HG02852 (cell line): ENCODE results near the gene NEDD9.

ENCODE experiments used
- ATAC-seq: cut with Tn5 transposase; IDR thresholded peaks from one replicate; pipeline ENCODE4 v1.9.1; 2021; ENCODE audit warnings: mild to moderate bottlenecking, moderate library complexity; ENCODE audit not compliant: unreplicated experiment

The NEDD9 gene

DNA sequence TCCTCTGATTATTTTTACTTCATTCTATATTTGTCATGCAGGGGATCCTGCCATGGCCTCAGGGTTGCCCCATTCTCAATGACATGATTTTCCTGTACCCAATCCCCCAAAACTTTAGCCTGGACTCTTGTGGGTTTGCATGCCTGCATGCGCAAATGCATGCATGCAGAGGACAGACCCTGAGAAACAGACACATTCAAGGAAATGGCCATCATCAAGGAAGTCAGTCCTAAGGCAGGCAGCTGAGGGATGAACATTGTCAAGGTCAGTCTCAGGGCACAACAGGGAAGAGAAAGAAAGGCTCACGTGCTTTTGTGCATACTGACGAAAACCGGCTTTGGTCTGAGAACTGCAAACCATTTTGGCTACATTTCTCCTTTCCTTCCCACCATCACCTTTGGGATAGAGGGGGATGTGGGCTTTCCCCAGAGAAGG, 13.1 kb downstream of the NEDD9 start:
- ATAC-seq: no peak

DNA sequence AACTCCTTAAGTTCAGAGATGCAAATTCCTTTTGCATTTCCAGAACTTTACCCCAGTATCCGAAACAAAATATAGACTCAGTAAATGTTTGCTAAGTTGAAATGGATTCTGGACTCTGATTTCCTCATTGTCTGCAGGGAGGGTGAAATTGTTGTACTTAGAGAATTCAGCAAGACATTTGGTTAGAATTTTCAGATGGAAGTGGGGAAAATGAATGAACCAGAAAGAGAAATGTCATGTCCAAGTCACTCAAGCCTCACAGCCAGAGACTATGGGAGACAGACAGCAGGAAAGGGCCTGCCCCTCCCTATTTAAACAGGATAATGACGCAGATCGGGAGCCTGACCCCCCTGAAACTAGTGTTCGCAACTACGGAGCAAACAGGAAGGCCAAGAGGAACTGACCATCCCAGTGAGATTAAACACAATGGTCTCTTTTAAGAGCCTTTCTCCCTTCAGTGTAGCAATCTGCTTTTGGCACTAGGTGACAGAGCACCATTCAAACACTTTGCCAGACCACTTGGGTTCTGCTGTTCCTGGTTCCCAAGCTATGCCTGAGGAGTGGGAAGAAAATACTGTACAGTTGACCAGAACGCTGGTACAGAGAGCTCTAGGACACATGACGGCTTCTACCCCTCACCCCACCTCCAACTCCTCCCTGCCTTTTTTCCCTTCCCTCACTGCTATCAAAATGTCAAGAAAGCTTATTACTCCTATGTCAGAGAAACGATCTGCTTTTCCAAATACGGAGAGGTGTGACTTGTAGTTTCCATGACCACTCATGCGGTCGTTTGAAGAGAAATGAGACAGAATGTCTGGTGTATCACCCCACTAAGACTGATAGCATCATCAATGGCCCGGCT, 13.7 kb downstream of the NEDD9 start:
- no peak for ATAC-seq

DNA sequence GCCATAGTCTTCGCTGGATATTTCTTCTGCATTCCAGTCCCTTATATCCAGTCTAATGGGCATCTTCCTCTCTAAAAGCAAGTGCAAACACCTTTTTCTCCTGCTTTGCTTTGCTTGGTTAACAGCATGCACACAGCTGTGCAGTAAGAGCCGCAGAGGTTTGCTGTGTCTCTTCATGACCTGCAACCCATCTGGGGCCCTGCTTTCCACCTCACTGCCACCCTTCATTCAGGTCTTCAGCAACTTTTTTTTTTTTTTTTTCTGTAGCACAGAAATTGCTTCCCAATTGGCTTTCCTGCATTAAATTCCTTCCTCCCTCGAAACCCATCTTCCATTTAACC, 14.4 kb downstream of the NEDD9 start:
- no peak for ATAC-seq

DNA sequence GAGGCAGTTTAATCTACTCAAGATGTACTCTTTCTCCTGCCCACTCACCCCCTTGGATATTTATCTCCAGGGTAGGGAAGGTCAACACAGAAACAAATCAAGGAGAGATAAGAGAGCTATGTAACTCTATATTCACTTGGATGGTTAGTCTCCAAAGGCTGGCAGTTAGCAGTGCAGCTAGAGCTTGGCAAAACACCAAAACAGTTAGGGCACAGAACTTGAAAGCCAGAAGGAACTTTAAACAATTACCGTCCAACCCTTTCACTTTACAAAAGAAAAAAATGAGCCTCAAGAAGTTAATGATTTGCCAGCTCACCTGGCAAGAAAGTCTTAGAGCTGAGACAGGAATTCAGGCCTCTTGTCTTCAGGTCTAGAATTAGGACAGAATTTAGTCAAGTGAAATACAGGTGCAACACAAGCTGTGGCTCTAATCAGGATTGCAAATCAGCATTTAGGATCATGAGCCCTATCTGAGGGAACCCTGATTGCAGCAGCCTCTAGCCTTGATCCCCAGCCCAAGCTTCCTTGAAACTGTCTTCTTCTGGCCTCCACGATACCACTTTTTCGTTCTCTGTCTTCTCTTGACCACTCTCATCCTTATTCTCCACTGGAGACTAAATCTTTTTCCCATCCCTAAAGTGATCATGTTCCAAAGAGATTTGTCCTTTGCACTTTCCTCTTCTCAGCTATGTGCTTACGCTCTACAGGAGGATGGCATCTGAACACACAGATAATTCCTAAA, 14.9 kb downstream of the NEDD9 start:
- no peak for ATAC-seq

DNA sequence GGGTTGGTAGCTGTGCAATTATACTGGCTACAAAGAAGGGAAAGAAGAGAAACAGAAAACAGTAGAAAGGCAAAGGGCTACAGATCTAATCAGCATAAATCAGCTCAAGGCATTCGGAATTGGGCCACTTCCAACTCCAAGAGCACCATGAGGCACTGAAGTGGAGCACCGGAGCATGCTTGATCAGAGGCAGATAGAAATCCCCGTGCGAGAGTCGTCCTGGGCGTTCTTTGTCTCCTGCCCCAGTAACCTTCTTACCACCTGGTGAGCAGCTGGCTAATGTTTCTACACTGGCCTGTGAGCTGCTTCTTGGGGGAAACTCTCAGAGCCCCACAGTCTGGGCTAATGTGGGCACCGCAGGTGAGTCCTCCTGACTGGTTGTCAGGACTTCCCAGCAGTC, 16.7 kb downstream of the NEDD9 start:
- ATAC-seq: no peak

DNA sequence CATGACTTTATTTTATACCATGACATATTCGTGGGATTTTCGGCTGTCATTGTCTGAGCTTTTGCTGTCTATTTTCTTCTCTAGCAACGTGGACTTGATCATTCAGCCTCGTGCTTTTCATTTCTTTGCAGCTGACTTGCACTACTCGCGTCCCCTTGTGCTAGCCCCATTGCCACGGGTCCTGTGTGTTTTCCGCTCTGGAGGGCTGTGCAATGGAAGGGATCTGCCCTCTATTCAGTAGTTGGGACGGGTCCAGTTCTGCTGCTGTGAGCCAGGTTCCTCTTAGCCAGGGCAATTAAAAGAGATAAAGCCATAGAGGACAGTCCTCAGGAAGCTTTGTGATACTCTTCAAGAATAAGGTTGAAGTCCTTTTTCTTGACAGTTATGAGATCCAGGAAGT, 17.6 kb downstream of the NEDD9 start:
- ATAC-seq: no peak

DNA sequence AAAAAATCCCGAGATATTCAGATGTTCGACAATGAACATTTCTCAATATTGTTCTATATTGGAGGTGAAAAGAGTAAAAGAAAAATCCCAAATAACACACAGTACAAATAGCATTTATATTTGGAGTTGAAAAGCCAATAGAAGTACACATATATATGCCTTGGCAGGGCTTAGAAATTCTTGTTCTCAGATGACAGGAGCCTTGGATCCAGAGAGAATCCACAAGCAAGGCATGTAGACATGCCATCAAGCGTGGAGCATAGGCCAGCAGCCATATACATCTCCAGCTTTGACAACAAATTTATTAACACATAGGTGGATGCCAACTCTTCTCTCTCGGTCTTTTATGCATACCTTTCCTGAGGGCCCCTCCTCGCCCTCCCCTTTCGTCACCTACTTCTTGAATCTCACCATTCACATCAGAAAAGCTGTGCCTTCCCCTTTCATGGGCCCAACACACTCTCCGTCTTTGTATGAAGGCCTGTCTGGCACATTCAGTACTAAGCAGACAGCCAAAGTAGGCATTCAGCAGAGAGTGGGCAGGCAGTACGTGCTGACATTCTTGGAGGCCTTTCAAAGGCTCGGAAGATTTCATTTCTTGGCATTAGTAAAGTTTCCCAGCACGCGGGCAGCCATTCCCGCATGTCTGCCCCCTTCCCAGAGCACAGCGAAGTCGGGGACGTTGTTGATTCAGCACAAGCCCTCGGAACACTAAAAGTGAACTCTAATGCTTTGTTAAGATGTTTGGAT, 18.2 kb downstream of the NEDD9 start:
- no peak for ATAC-seq

DNA sequence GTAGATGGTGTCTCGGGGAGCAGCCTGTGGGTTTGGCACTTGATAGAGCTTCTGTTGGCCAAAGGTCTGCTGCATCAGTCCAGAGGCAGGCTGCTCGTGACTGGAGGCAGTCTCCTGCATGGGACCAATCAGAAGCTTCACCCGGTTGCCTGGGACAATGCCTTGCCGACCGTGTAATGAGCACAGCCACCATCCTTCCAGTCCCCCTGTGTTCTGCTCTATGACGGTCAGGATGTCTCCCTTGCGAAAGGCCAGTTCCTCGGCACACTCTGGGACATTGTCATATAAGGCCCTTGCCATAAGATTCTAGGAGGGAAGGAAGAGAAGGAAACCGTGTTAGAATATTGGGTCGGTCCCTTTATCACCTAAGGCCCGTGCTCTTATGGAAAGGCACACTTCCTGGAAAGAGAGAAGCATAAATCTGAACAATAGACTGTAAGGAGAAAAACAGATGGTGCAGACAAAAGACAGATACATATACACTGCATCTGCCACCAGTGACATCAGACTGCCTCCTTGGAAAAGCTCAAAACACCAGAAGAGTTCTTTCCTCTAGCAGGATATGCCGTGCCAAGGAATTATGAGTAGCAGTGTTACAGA, 18.9 kb downstream of the NEDD9 start:
- ATAC-seq: no peak

DNA sequence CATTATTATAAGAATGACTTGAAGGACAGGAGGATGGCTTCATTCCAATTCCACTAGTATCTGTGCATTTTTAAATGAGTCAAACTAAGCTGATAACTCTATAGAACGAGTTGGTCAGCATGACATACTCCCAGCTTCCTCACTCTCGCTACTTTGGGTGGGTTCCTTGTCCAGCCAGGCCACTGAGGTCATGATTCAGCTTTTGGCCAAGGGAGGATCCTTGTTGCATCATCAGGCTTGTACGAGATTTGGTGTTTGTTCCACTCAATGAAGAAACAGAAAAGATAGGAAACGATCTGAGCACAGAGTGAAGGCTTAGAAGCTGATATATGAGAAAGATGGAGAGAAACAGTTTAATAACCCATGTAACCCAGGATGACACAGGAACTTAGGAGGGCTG, 19.8 kb downstream of the NEDD9 start:
- no peak for ATAC-seq

DNA sequence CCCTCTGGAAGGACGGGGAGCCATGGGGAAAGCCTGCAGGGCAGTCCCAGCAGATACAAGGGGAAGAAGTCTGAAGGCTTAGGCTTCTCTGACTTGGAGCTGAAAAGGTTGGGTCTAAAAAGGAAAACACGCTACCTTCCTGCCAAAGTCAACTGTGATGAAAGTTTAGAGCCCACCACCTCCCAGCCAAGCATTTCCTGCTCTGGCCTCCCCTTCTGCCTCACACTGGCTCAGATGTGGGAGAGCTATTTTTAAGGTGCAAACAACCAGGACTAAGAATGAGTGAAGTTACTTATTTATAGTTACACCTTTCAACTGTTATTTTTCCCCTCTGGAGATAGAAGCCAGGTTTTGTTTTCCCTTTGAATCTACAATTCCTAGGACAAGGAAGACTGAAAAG, 21.2 kb downstream of the NEDD9 start:
- ATAC-seq: no peak

DNA sequence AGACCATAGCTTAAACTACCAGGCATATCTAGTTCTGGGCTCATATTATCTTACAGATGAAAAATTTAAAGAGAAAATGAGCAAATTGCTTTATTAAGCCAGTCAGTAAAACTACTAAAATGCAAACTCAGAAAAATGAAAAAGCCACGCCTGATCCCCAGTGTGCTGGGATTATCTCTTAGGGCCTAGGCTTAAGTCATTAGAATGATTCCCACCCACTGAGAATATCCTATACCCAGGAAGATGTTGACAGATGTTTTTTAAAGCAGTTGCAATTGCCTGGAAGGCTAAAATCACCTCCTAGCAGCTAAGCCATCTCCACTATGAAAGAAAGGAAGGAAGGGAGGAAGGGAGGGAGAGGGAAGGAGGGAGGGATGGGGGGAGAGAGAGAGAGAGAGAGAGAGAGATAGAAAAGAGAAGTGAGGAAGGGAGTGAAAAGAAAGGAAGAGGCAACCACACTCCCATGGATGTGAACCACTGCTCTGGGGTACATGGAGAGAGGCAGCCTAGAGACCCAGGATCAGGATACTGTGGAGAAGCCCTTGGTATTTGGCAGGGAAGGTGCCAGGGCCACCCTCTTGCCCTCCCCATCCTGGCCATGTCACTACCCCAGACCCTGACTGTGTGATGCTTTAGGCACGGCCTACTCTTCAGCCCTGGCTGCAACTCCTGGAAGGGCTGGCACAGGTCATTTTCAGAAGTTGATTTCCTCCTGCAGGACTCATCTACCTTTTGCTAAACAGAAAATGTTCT, 21.9 kb downstream of the NEDD9 start:
- ATAC-seq: no peak

DNA sequence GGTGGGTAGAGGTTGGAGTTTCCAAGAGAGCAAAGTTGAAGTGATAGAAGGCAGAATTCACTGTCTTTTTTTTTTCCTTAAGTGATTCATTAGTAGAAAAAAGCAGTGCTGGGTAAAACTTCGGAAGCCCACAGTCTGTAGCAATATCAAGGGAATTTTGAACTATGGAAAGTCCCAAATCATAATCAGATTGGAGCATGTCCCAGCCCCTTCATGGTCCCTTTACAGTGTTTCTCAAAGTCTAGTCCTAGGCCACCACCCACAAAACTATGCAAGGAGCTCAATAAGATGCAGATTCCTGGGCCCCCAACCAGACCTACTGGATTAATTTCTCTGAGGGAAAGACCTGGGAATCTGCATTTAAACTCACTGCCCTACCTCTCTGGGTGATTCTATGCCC, 22.6 kb downstream of the NEDD9 start:
- ATAC-seq: no peak

DNA sequence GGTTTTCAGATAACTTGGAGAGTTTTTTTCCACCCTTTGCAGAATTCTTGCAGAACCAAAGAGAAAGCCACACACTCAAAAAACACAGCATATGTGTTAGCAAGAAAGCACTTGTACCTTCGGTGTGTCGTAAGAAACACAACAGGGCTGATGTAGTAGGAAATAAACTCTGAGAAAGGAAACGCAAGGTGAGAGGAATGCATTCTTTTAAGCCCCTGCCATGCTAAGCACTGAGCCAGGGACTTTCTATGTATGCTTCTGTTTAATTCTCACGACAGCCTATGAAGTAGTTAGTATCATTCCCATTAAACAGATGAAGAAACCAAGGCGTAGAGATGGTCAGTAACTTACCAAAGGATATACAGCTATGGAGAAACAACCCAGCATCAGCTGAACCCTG, 23.1 kb downstream of the NEDD9 start:
- ATAC-seq: no peak

DNA sequence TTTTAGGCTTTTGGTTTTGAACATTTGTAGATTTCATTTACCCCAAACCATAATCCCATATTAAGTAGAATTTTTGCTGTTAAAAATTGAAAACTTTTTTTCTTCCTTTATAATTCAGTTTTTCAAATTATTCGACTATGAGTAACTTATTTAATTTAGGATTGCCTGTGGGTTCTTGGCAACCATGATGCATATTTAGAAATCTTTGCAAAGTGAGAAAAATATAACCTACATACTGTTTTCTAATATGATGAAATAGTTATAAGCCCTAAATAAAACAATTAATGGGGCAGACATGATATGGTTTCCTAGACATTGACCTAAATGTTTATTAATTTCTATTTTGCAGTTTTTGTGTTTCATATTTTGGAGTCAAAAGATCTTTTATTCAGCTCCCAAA, 23.6 kb downstream of the NEDD9 start:
- no peak for ATAC-seq

DNA sequence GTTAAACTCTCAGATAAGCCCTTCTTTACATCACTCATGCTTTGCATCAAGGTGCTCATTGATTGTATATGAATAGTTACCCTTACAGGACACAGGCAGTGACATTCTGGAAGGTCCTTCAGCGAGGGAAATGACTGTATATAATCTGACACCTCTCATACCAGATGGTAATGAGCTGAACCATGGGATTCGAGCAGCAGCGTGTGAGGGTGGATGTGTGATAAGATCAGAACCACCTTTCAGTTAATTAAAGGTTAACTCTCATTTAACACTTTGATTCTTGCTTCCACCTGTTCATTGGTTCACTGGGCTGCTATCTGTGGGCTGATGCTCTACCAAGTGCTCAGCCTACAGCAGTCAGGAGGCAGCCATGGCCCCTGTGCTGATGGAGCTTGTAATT, 24.2 kb downstream of the NEDD9 start:
- ATAC-seq: no peak

DNA sequence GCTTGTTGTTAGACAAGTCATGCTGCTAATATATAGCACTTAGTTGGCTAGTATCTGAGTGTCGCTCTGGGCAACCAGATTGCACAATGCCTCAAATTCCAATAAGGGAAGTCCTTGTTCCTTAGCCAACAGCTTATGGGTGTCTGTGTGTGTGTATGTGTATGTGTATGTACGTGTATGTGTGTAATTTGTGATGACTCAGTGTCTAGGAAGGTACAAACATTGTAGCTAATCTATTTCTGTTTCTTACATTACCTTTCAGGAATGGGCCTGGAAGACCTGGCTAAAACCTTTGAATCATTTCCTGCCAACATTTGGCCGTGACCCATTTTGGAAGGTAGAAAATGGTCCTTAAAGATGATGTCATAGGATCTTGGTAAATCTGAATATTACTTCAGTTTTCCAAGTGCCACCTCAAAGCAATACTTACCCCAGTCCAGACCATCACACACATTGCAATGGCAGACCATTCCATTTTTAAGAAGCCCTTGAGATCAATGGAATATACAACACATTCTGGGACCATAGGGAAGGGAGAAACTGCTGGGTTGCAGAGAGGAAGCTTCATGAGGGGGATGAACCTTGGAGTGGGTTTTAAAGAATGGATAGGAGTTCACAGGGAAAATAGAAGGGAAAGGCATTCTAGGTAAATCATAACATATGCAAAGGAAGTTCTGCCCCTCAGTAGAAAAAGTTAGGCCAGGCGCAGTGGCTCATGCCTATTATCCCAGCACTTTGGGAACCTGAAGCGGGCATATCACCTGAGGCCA, 25.1 kb downstream of the NEDD9 start:
- no peak for ATAC-seq

DNA sequence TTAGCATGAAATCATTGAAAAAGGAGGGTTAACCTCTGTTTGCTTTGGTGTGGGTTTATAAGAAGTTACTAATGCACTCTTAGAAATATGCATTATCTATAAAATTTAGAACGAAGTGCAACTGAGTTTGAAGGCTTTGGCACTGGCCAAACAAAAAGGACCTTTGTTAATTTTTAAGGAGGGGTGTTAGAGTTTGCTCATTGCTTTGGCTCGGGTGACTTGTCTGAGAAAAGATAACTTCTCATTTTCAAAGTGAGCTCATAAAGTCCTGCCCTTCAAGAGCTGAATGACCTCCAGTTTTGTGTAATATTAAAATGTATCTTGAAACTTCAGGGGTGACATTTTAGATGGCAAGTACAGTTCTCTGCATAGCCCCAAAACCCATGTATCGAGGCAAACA, 25.9 kb downstream of the NEDD9 start:
- no peak for ATAC-seq

DNA sequence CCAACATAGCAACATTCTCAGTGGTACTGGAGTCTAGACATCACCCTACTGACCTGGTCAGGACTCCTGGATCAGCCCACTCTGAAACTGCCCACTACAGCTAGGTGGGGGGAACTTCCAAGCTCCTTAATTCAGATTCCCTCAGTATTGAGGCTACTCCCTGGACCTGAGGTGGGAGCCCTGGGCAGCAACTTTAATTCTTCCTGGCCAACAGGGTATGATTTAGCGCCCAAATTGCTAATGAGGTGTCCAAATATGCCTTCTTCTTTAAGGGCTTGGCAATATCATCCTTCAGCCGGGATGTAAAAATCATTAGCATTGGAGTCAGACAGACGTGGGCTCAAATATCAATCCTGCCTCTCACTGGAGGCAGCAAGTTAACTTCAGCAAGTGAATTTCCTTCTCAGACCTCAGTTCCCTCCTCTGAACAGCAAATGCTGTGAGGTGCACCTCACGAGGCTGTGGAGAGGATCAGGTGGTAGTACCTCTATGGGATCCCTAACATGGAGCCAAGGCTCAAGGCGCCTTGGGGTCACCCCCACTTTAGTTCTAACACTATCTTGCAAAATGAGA, 27.6 kb downstream of the NEDD9 start:
- no peak for ATAC-seq

DNA sequence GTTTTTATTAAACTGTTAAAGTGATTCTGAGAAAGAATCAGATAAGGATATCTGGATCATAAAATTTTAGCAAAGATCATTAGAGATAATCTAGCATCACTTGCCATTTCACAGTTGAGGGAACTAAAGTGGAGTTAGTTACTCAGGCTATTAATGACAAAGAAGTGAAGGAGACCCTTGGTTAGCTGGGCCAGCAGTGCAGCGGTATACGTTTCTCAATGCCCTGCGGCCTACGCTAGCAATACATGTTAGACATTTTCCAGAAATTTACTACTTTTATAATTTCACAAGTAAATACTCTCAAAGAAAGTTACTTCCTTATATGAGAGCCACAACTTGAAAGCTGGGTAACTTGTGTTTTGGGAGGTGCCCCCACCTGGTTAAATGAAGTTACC, 28.5 kb downstream of the NEDD9 start:
- ATAC-seq: no peak
